NK-92 (cell line): ENCODE measurements around the gene TBX3.

Experiments
- DNase-seq: peaks from one replicate; lab custom pipeline; 2025; ENCODE audit not compliant: unreplicated experiment; lab: John Stamatoyannopoulos, UW

TBX3 gene

GRCh38 chr12:114683709-114684097 lies 272 bp downstream of the TBX3 start:
- DNase-seq, result no peak

DNA sequence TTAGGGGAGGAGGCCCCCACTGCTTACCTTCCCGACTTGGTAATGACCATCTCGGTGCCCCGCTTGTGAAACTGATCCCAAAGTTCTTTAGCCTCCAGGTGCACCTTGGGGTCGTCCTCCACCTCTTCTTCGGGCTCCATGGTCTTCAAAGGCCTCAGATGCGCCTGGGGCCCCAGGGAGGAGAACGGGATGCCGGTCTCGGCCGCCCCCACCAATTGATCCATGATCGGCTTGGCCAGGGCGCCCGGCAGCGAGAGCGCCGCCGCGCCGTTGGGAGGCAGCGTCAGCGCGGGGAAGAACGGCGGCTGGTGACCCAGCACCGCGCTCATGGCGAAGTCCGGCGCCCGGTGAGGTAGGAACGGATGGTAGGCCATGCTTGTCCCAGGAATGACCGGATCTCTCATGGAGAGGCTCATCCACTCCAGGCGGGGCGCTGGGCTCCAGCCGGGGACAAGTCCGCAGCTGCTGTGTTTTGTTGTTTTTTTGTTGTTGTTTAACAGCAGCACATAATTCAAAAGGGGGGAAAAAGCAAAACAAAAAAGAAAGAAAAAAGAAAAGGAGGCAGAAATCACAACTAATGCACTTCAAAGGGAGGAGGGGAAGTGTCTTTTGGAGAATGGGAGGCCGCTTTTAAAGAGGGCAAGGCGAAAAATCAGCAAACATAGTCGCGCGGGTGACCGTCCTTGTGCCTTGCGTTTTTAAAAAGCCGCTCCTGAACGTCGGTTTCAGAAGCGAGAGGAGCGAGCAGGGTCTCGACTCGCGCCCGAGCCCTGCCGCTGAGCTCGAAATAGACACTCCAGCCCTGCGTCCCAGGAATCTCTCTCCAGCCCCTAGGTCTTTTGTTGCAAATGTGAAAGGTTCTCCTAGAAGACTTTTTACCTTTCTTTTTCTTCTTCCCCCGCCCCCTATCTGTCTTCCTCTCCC lies 928 bp downstream of the TBX3 start:
- no peak for DNase-seq

DNA sequence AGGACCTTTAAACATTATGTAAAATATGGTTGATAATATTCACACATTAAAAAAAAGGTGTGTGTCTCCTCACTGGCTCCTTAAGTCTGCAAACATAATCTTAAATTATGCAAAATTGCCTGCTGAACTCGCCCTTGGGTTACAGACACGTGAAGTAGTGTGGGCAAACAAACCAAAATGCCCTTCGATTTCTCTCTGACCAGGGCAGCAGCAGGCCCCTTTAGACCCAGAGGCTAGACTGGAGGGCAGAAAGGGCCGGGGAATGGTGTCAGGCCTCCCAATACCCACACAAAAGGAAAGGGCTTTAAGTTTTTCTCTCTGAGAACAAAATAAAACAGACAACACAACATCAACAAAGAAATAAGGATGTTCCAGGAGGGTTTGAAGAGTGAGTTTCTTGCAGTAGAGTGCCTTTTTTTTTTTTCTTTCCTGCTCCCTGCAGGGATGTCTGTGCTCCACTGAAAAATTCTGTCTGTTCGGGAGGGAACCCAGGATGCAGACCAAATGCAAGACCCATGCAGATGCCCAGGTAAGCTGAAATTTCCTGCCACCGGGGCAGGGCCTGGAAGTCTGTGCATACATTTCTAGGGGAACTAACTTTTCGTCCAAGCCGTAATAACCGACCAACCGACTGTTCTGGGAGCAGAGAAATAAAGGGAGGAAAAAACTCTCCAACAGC lies 1.7 kb downstream of the TBX3 start:
- no peak for DNase-seq

DNA sequence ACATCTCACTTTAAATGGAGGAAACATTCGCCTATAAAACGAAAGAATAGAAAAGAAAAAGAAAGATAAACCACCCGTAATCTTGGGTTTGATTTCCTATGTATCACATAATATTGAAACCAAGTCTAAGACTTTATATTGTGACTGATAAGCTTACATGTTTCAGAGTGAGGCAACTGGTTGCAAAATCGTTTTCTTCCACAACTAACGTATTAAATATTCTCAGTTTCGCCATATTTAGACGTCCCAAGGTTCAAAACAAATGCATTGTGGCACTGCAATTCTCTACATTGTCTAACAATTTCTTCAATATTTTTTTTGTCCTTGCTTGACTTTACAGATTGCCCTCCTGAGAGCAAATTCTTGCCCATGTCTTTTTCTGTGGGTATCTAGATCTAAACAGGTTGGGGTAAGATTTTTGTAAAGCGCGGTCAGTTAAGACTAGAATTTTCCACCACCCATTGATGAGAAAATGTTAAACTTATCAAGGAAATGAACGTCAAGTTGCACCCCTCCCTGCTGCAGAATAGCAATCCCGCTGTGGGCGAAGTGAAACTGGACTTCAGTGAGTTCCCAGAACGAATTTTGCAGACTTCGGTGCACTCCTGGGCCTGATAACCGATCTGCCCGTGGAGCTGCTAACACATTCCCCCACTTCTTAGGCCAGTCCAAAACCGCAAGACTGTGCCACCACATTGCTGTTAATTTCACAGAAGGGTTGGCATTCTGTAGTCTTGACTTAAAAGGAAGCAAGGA lies 2.7 kb downstream of the TBX3 start:
- no peak for DNase-seq

- DNase-seq, result no peak
Measured at GRCh38 chr12:114680604-114681069, 3.3 kb downstream of the TBX3 start.

DNA sequence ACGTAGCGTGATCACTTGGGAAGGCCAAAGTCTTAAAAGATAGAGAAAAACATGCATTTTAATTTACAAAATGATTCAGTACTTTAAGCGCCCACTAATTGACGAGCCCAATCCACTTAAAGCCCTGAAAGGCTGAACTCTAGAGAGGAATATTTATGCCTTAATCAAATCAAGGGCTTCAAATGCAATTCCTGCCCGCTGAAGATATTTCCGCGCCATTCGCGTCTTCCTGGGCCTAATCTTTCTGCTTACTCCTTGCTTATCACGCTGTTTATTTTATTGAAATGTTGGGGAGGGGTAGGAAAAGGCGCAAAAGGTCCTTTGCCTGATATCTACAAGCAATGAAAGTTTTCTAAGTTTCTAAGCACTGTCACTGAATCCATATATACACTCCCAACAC lies 4.0 kb downstream of the TBX3 start:
- DNase-seq, result no peak

- DNase-seq, result no peak
Measured at GRCh38 chr12:114679452-114679875, 4.5 kb downstream of the TBX3 start.

GRCh38 chr12:114678718-114679117 lies 5.3 kb downstream of the TBX3 start:
- no peak for DNase-seq

DNA sequence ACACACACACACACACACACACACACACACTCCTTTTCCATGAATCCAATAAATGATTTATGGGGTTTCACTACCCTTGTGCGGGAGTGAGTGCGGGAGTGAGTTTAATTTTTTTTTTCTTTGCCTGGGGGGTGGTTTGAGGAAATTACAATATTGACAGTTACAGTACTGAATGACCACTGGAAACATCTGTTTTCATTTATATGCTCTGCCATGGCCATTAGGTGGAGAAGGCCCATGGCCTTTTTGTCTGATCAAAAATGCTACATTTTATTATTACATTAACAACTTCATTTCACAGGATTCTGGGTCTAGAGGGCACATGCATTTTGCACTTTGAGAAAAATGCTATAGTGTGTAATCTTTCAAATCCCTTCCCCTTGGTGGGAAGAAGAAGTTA lies 5.9 kb downstream of the TBX3 start:
- no peak for DNase-seq

- no peak for DNase-seq
Measured at GRCh38 chr12:114676142-114676741, 7.7 kb downstream of the TBX3 start.

- DNase-seq, result no peak
Measured at GRCh38 chr12:114674251-114675047, 9.5 kb downstream of the TBX3 start.

GRCh38 chr12:114673901-114674250 lies 10.1 kb downstream of the TBX3 start:
- DNase-seq, result no peak

GRCh38 chr12:114673169-114673833 lies 10.7 kb downstream of the TBX3 start:
- DNase-seq, result no peak

DNA sequence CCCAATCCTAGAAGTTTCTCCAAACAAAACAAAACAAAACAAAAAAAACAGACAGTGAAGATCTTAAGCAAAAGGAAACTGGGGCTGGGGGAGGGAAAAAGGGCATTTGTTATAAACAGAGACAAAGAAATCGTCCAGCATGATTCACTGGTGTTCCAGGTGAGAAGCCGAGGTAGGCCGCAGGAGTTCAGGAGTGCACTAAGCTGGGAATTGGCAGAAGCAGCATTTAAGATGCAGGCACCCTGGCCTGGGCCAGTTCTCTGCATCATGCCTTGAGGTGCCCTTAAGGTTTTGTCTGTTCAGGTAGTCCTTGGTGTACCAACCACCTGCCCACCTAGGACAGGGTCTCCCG lies 11.2 kb downstream of the TBX3 start:
- no peak for DNase-seq

- DNase-seq, result no peak
Measured at GRCh38 chr12:114671443-114672411, 12.2 kb downstream of the TBX3 start.

DNA sequence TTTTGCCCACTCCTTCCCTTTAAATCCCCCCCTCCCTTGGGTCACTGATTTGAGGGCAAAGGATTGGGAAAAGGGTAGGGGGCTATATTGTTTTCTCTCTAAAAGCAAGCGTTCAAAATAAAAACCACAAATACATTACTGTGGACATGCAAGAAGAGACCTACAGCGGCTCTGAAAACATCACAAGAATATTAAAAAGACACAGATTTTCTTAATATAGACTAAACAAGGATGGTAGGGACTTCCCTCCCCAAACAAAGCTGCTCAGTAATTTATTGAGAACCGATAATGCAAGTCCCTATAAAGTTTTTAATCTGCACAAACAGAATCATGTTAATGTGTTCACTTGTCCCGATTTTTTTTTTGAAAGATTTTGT lies 12.9 kb downstream of the TBX3 start:
- no peak for DNase-seq

GRCh38 chr12:114670291-114670980 lies 13.5 kb downstream of the TBX3 start:
- DNase-seq, result no peak
